Endothelial cell of umbilical vein (primary cell): ENCODE measurements around the gene ACTG2. TPM values are rescaled to one million over a fixed set of nuclear protein-coding genes. Genes with fewer than 3 reads are reported as not detected.

Experiments
- BruUV-seq: library from RNA; stranded (reverse); fragments of 400-500 nt; replicated peaks from 2 replicates; lab custom pipeline; 2021; lab: Mats Ljungman, UMichigan
- CTCF ChIA-PET: fragments of 300-600, 350-600 bp; sonication (Branson Sonifier 250); formaldehyde crosslinking; loops from one replicate; lab custom pipeline; 2021; ENCODE audit warnings: antibody characterized with exemption, inconsistent platforms; lab: Charles Lee
- POLR2A ChIA-PET: fragments of 300-600, 350-600 bp; sonication (Branson Sonifier 250); formaldehyde crosslinking; loops from one replicate; lab custom pipeline; 2021; ENCODE audit warnings: antibody characterized with exemption, inconsistent platforms; lab: Charles Lee
- DNase-seq: peaks from one replicate; pipeline ENCODE4 v3.0.0-alpha.2; 2011; ENCODE audit warnings: low read depth, low spot score
- FAIRE-seq: peaks from 2 replicates; lab custom pipeline; 2011; peaks lifted over from hg19 to GRCh38; lab: Jason Lieb, UNC
- H2AFZ ChIP-seq: 2 replicates; pipeline ENCODE4 v1.6.0; 2012; ENCODE audit warnings: low read depth, low read length, control low read depth, inconsistent platforms
- H3K27ac ChIP-seq: 2 replicates; pipeline ENCODE4 v1.5.1; 2011; ENCODE audit warnings: low read depth, mild to moderate bottlenecking, control low read depth, low read length, moderate library complexity; ENCODE audit not compliant: insufficient read depth
- H3K27me3 ChIP-seq, 2 experiments: 2 replicates each; pipeline versions ENCODE4 v1.6.0 to v1.6.1; 2011; ENCODE audit warnings: low read length in 2 of 2, mixed read lengths in 1 of 2; ENCODE audit not compliant: control insufficient read depth in 2 of 2, insufficient read depth in 2 of 2
- H3K36me3 ChIP-seq, 2 experiments: 2 replicates in 1 of 2; 3 replicates in 1 of 2; pipeline ENCODE4 v1.5.1; 2011; ENCODE audit warnings: low read length in 2 of 2, mild to moderate bottlenecking in 1 of 2, moderate library complexity in 1 of 2; ENCODE audit not compliant: control insufficient read depth in 2 of 2, insufficient read depth in 2 of 2; ENCODE audit errors: extremely low read depth in 1 of 2
- H3K4me1 ChIP-seq: 3 replicates; pipeline ENCODE4 v1.5.1; 2011; ENCODE audit warnings: mild to moderate bottlenecking, low read length; ENCODE audit not compliant: control insufficient read depth, insufficient read depth; ENCODE audit errors: extremely low read depth
- H3K4me2 ChIP-seq: 2 replicates; pipeline ENCODE4 v1.6.1; 2011; ENCODE audit warnings: low read length, control low read depth, mixed read lengths; ENCODE audit not compliant: insufficient read depth
- H3K4me3 ChIP-seq, 3 experiments: fragments of 200-600 bp in 1 of 3; sonication (generic), shearing (Covaris generic) in 1 of 3; replicated peaks in 1 of 3; 2 replicates each; pipeline ENCODE4 v1.5.1; 2011 to 2016; ENCODE audit warnings: control low read depth in 3 of 3, low read length in 3 of 3, mild to moderate bottlenecking in 2 of 3, inconsistent platforms in 1 of 3, low read depth in 1 of 3, moderate library complexity in 1 of 3; ENCODE audit not compliant: insufficient read depth in 1 of 3
- H3K79me2 ChIP-seq: 2 replicates; pipeline ENCODE4 v1.6.0; 2012; ENCODE audit warnings: low read length, inconsistent platforms; ENCODE audit not compliant: control insufficient read depth, insufficient read depth
- H3K9ac ChIP-seq: replicated peaks from 2 replicates; pipeline ENCODE3; 2011; ENCODE audit warnings: low read length, control low read depth; ENCODE audit not compliant: insufficient read depth; ENCODE audit errors: extremely low read depth
- H3K9me1 ChIP-seq: replicated peaks from 3 replicates; pipeline ENCODE4 v1.6.0; 2011; ENCODE audit warnings: mild to moderate bottlenecking, low read length; ENCODE audit not compliant: control insufficient read depth, insufficient read depth; ENCODE audit errors: extremely low read depth
- H3K9me3 ChIP-seq: replicated peaks from 2 replicates; pipeline ENCODE4 v1.5.1; 2012; ENCODE audit warnings: low read length, inconsistent platforms; ENCODE audit not compliant: control insufficient read depth, insufficient read depth
- H4K20me1 ChIP-seq: replicated peaks from 2 replicates; pipeline ENCODE3; 2011; ENCODE audit warnings: mild to moderate bottlenecking, low read length; ENCODE audit not compliant: control insufficient read depth, insufficient read depth; ENCODE audit errors: extremely low read depth
- CTCF ChIP-seq, 2 donors: IDR thresholded peaks; 1 replicate in 1 of 2; 2 replicates in 1 of 2; pipeline ENCODE4 v1.5.1; 2011; ENCODE audit warnings: low read length in 2 of 2, mild to moderate bottlenecking in 2 of 2, moderate library complexity in 2 of 2, control low read depth in 1 of 2, inconsistent platforms in 1 of 2, low read depth in 1 of 2; ENCODE audit not compliant: insufficient read depth in 1 of 2; ENCODE audit errors: extremely low read depth in 1 of 2
- EZH2 ChIP-seq: IDR thresholded peaks from 2 replicates; pipeline ENCODE4 v1.6.1; 2012; ENCODE audit warnings: borderline replicate concordance, low read depth, mild to moderate bottlenecking, moderate library complexity, low read length, inconsistent platforms; ENCODE audit not compliant: severe bottlenecking
- FOS ChIP-seq: IDR thresholded peaks from 2 replicates; pipeline ENCODE4 v1.6.1; 2011; ENCODE audit warnings: mild to moderate bottlenecking, low read length, moderate library complexity, borderline replicate concordance; ENCODE audit not compliant: insufficient read depth
- GATA2 ChIP-seq: IDR thresholded peaks from 2 replicates; pipeline ENCODE4 v1.7.0; 2011; ENCODE audit warnings: low read depth, mild to moderate bottlenecking, moderate library complexity, mixed read lengths, low read length; ENCODE audit not compliant: insufficient read length, insufficient read depth
- JUN ChIP-seq: IDR thresholded peaks from 2 replicates; pipeline ENCODE4 v1.6.1; 2011; ENCODE audit warnings: borderline replicate concordance, low read depth; ENCODE audit not compliant: insufficient read length, insufficient read depth
- MAX ChIP-seq: IDR thresholded peaks from 2 replicates; pipeline ENCODE4 v1.6.1; 2011; ENCODE audit not compliant: insufficient read depth, insufficient read length
- MYC ChIP-seq: IDR thresholded peaks from one replicate; pipeline ENCODE4 v1.6.1; 2011; ENCODE audit warnings: mild to moderate bottlenecking, low read depth, low read length
- POLR2A ChIP-seq: IDR thresholded peaks from 2 replicates; pipeline ENCODE4 v1.6.1; 2012; ENCODE audit warnings: low read depth, mild to moderate bottlenecking, control low read depth, low read length
- POLR2AphosphoS5 ChIP-seq: IDR thresholded peaks from 2 replicates; pipeline ENCODE4 v1.6.1; 2012; ENCODE audit warnings: low read depth, mild to moderate bottlenecking, control low read depth, low read length, moderate library complexity; ENCODE audit not compliant: insufficient read depth
- dilution Hi-C: fragments of 300-500 bp; cut with MboI; formaldehyde crosslinking; loops from one replicate; pipeline ENCODE4 v1.15.0; 2019; ENCODE audit warnings: low sequenced_read_pairs; ENCODE audit not compliant: extremely low pct_ligation_motif_present
- intact Hi-C: fragments of 100-400 bp; cut with micrococcal nuclease; formaldehyde crosslinking; loops from one replicate; pipeline ENCODE4 v1.10.0; 2022
- polyA plus RNA-seq, 4 experiments: library from polyadenylated mRNA; depleted of rRNA in 3 of 4; stranded (reverse) in 3 of 4; unstranded in 1 of 4; fragments of >200 nt; gene quantifications; 2 replicates each; pipeline versions ENCODE4 v1.2.1 to v1.2.3, GENCODE V29; 2011 to 2012; ENCODE audit warnings: missing spikeins in 1 of 4
- total RNA-seq: library from RNA; stranded (reverse); gene quantifications from 2 replicates; pipeline ENCODE4 v1.2.3, GENCODE V29; 2021

The ACTG2 gene
- total and polyA plus RNA-seq, 2 donors (not counting 3 experiments of a cell fraction or from before 2014, with no cell fraction given) = not detected

GRCh38 chr2:73928963-73929347, 36.1 kb downstream of the ACTG2 start:
- DNase-seq (no peak), FAIRE-seq (no peak)
- H3K36me3 ChIP-seq = no peaks in the 10 kb centered on the region
- no peak overlapping the region for H3K9ac ChIP-seq
- intact Hi-C loops = no loop called here
- peaks cover 52% of the 10 kb centered on the region for H3K79me2 ChIP-seq
- H3K9me3 ChIP-seq = no peaks in the 10 kb centered on the region
- H3K4me1 ChIP-seq = peaks cover 13% of the 10 kb centered on the region
- CTCF ChIA-PET = no interaction called here
- no peak overlapping the region for H3K4me2 ChIP-seq
- H2AFZ ChIP-seq = no peak overlapping the region
- no peak overlapping the region for H3K27ac ChIP-seq
- no peaks in the 10 kb centered on the region for H3K9me1 ChIP-seq
- peaks cover 0 to 1% of the 10 kb centered on the region in 2 experiments for H3K27me3 ChIP-seq
- TF ChIP-seq POLR2AphosphoS5 (no peak), POLR2A (no peak), MAX (no peak), GATA2 (no peak), JUN (no peak), CTCF (IDR thresholded peaks at IDR 0.05; ENCODE audit: extremely low read depth in 1 of 2, insufficient read depth in 1 of 2, low read depth in 1 of 2, low read length in 2 of 2) (no peak), MYC (no peak), EZH2 (no peak), FOS (no peak)
- H3K4me3 ChIP-seq = no peak overlapping the region
- POLR2A ChIA-PET = no interaction called here
- dilution Hi-C loops = no loop called here
- BruUV-seq = no TSS peak
- peaks cover 3% of the 10 kb centered on the region for H4K20me1 ChIP-seq
